ENCODE measurements around the gene C16orf86.

The C16orf86 gene

GRCh38 chr16:67707790-67708189 is 41.2 kb downstream of the C16orf86 start:
- Histone ChIP-seq H3K9ac (ENCODE audit: low read depth, low read length) (no peak overlapping the region), H3K27ac (ENCODE audit: low read length) (no peak overlapping the region), H3K36me3 (ENCODE audit: insufficient read depth, low read depth, low read length) (no peaks in the 10 kb centered on the region), H3K4me1 (ENCODE audit: insufficient read depth, low read length) (peaks cover 13% of the 10 kb centered on the region), H3K9me3 (ENCODE audit: insufficient read depth, low read depth, low read length) (no peaks in the 10 kb centered on the region), H3K27me3 (ENCODE audit: insufficient read depth, low read length) (no peaks in the 10 kb centered on the region), H3K4me3 (ENCODE audit: low read length) (no peak overlapping the region)

DNA sequence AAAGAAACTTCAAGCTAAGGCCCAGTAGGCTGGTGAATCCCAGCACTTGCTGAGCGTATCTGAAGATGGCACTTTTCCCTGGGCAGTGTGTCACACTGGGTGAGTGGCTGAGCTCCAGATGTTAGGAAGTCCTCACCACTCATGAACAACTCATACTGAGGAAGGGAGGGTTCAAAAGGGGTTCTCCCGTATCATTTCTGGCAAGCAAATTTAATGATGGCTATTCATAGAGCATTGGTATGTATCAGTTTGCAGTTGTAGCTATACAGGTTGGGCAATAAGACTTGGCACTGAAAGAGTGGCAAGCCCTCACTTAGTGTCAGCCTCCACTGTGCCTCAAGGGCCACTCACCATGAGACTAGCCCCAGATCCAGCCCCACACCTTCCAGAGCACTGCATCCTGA is 41.8 kb downstream of the C16orf86 start:
- no peak overlapping the region for H3K9ac ChIP-seq (ENCODE audit: low read depth, low read length)
- H3K4me3 ChIP-seq (ENCODE audit: low read length), result no peak overlapping the region
- H3K36me3 ChIP-seq (ENCODE audit: insufficient read depth, low read depth, low read length), result no peaks in the 10 kb centered on the region
- H3K4me1 ChIP-seq (ENCODE audit: insufficient read depth, low read length), result peaks cover 13% of the 10 kb centered on the region
- no peaks in the 10 kb centered on the region for H3K9me3 ChIP-seq (ENCODE audit: insufficient read depth, low read depth, low read length)
- no peaks in the 10 kb centered on the region for H3K27me3 ChIP-seq (ENCODE audit: insufficient read depth, low read length)
- H3K27ac ChIP-seq (ENCODE audit: low read length), result no peak overlapping the region

GRCh38 chr16:67709050-67709449 is 42.4 kb downstream of the C16orf86 start:
- H3K27ac ChIP-seq (ENCODE audit: low read length), result no peak overlapping the region
- no peaks in the 10 kb centered on the region for H3K9me3 ChIP-seq (ENCODE audit: insufficient read depth, low read depth, low read length)
- no peaks in the 10 kb centered on the region for H3K36me3 ChIP-seq (ENCODE audit: insufficient read depth, low read depth, low read length)
- H3K4me3 ChIP-seq (ENCODE audit: low read length), result no peak overlapping the region
- H3K27me3 ChIP-seq (ENCODE audit: insufficient read depth, low read length), result no peaks in the 10 kb centered on the region
- no peak overlapping the region for H3K9ac ChIP-seq (ENCODE audit: low read depth, low read length)
- H3K4me1 ChIP-seq (ENCODE audit: insufficient read depth, low read length), result peaks cover 18% of the 10 kb centered on the region

DNA sequence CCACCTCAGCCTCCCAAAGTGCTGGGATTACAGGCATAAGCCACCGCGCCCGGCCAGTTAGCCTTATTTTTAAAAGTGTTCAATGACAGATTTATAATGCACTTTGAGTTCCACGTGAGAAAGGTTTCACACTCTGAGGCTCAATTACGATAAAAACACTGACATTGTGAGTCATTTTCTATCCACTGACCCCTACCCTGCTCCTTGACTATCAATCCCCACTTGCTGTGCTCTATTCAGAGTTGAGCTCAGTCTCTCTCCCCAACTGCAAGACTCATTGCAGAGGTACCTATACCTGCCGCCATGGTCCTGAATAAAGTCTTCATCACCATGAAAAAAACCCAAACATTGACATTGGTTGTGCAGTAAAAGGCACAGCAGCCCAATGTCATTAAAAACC is 44.0 kb downstream of the C16orf86 start:
- Histone ChIP-seq H3K27me3 (ENCODE audit: insufficient read depth, low read length) (no peaks in the 10 kb centered on the region), H3K9ac (ENCODE audit: low read depth, low read length) (no peak overlapping the region), H3K36me3 (ENCODE audit: insufficient read depth, low read depth, low read length) (no peaks in the 10 kb centered on the region), H3K9me3 (ENCODE audit: insufficient read depth, low read depth, low read length) (no peaks in the 10 kb centered on the region), H3K4me3 (ENCODE audit: low read length) (no peak overlapping the region), H3K4me1 (ENCODE audit: insufficient read depth, low read length) (peaks cover 18% of the 10 kb centered on the region), H3K27ac (ENCODE audit: low read length) (no peak overlapping the region)

- Histone ChIP-seq H3K27ac (ENCODE audit: low read length) (no peak overlapping the region), H3K9ac (ENCODE audit: low read depth, low read length) (no peak overlapping the region), H3K4me3 (ENCODE audit: low read length) (no peak overlapping the region), H3K27me3 (ENCODE audit: insufficient read depth, low read length) (no peaks in the 10 kb centered on the region), H3K4me1 (ENCODE audit: insufficient read depth, low read length) (peaks cover 22% of the 10 kb centered on the region), H3K9me3 (ENCODE audit: insufficient read depth, low read depth, low read length) (no peaks in the 10 kb centered on the region), H3K36me3 (ENCODE audit: insufficient read depth, low read depth, low read length) (peaks cover 9% of the 10 kb centered on the region; the same call in 1 of the 2 replicates)
These were observed 47.1 kb downstream of the C16orf86 start for GRCh38 chr16:67713647-67714273.

- Histone ChIP-seq H3K27ac (ENCODE audit: low read length) (no peak overlapping the region), H3K4me1 (ENCODE audit: insufficient read depth, low read length) (peaks cover 16% of the 10 kb centered on the region), H3K36me3 (ENCODE audit: insufficient read depth, low read depth, low read length) (peaks cover 9% of the 10 kb centered on the region; the same call in 1 of the 2 replicates), H3K4me3 (ENCODE audit: low read length) (no peak overlapping the region), H3K9me3 (ENCODE audit: insufficient read depth, low read depth, low read length) (no peaks in the 10 kb centered on the region), H3K9ac (ENCODE audit: low read depth, low read length) (no peak overlapping the region), H3K27me3 (ENCODE audit: insufficient read depth, low read length) (no peaks in the 10 kb centered on the region)
These were observed 47.9 kb downstream of the C16orf86 start for GRCh38 chr16:67714522-67714921.

GRCh38 chr16:67716097-67716496 is 49.5 kb downstream of the C16orf86 start:
- no peaks in the 10 kb centered on the region for H3K9me3 ChIP-seq (ENCODE audit: insufficient read depth, low read depth, low read length)
- peaks cover 18% of the 10 kb centered on the region for H3K4me1 ChIP-seq (ENCODE audit: insufficient read depth, low read length)
- no peaks in the 10 kb centered on the region for H3K27me3 ChIP-seq (ENCODE audit: insufficient read depth, low read length)
- no peak overlapping the region for H3K27ac ChIP-seq (ENCODE audit: low read length)
- no peak overlapping the region for H3K4me3 ChIP-seq (ENCODE audit: low read length)
- H3K9ac ChIP-seq (ENCODE audit: low read depth, low read length), result no peak overlapping the region
- H3K36me3 ChIP-seq (ENCODE audit: insufficient read depth, low read depth, low read length), result peaks cover 9% of the 10 kb centered on the region; the same call in 1 of the 2 replicates

Measured in iPS-20b (cell line).